HTR-8/SVneo (cell line): ENCODE measurements around the gene MRPL4.
"Not testable (repeated sequence)": the region's sequence is repeated elsewhere in the genome, so short reads cannot be mapped to it uniquely, and the experiment has no call there.

Experiments
- DNase-seq: peaks from one replicate; pipeline ENCODE4 v3.0.0; 2011; ENCODE audit warnings: low spot score, mixed read lengths; ENCODE audit not compliant: insufficient read length
- FAIRE-seq: peaks from 2 replicates; lab custom pipeline; 2011; peaks lifted over from hg19 to GRCh38; lab: Jason Lieb, UNC

The MRPL4 gene

DNA sequence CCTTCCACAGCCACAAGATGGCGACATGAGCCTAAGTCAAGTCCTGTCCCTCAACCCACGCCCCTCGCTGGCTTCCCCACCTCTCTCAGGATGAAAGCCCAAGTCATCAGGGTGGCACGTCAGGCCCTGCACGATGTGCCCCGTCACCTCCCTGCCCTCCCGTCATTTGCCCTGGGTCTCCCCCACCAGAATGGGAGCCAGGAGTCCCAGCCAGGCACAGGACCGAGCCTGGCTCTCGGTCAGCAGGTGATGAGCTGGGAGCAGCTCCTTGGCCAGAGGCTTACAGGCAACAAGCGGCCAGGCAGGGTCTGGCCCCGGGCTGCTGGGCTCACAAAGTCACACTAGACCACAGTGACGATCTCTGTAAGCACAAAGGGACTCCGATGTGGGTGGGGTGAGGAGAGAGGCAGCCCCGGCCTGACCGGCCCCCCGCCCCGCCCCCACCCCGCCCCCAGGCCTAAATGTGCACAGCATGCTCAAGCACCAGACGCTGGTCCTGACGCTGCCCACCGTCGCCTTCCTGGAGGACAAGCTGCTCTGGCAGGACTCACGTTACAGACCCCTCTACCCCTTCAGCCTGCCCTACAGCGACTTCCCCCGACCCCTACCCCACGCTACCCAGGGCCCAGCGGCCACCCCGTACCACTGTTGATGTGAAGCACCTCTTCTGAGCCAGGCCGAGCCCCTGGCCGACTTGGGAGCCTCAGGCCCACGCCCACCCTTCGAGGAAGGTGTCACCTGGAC, 7.3 kb downstream of the MRPL4 start:
- FAIRE-seq (peak; percentile 72), DNase-seq (peak; percentile 78)

- DNase-seq = no peak
- FAIRE-seq = no peak
These were observed 8.1 kb downstream of the MRPL4 start for GRCh38 chr19:10260141-10260584.

- DNase-seq (no peak), FAIRE-seq (no peak)
These were observed 10.8 kb downstream of the MRPL4 start for GRCh38 chr19:10262771-10263170.

GRCh38 chr19:10266706-10267105, 14.7 kb downstream of the MRPL4 start:
- FAIRE-seq (no peak), DNase-seq (no peak)

- no peak for FAIRE-seq
These were observed 16.1 kb downstream of the MRPL4 start for GRCh38 chr19:10268071-10268470.

DNA sequence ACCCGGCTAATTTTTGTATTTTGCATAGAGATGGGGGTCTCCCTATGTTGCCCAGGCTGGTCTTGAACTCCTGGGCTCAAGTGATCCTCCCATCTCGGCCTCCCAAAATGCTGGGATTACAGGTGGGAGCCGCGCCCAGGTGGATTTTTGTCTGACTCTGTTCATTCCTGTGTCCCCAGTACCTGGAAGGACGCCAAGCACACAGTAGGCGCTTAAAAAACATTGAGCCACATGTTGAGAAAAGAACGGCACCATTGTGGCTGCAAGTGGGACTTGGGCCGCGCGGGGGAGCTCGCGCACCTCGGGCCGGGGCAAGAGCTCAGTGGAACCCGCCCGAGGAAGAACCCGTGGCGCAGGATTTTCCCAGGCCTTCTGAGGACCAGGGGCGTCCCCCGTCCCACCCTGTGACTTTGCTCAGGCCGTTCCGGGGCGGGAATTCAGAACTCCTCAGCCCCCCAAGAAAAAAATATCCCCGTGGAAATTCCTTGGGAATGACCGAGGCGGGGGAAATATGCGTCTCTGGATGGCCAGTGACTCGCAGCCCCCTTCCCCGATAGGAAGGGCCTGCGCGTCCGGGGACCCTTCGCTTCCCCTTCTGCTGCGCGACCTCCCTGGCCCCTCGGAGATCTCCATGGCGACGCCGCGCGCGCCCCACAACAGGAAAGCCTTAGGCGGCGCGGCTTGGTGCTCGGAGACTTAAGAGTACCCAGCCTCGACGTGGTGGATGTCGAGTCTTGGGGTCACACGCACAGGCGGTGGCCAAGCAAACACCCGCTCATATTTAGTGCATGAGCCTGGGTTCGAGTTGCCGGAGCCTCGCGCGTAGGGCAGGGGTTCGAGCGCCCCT, 17.5 kb downstream of the MRPL4 start:
- peak; percentile 83 for DNase-seq
- FAIRE-seq = peak; percentile 70

More at GRCh38 chr19:10268071-10268470, 16.1 kb downstream of the MRPL4 start:
- DNase-seq = no peak

GRCh38 chr19:10270180-10270615, 18.2 kb downstream of the MRPL4 start:
- FAIRE-seq (no peak), DNase-seq (no peak)

- FAIRE-seq (no peak), DNase-seq (peak; percentile 71)
These were observed 18.8 kb downstream of the MRPL4 start, which contains the start of gene ICAM1 for GRCh38 chr19:10270616-10271394. ICAM1 (plus strand) TSS chr19:10271120; CDS start chr19:10271160, 40 bp downstream.

DNA sequence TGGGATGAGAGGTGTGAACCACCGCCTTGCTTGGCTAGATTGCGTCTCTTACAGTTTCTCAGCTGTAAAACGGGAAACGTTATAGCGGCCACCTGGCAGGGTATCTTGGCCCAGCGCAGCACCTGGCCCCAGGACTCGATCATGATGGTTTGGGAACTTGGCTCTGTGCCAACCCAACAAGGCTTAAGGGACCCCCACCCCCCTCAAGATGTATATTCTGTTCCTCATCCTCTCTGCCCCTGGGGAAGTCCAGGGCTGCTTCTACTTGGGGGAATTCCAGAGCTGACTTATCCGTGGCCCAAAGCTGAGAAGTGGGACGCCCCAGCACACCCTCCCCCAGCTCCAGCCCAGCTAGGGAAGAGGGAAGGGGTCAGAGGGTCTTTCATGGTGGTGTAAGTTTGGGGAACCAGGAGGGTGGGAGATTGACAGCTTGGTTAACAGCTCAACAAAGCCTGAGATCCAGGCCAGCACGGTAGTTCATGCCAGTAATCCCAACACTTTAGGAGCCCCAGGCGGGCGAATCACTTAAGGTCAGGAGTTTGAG, 19.6 kb downstream of the MRPL4 start:
- FAIRE-seq (no peak), DNase-seq (no peak)

GRCh38 chr19:10274589-10274988, 22.6 kb downstream of the MRPL4 start:
- FAIRE-seq = no peak

GRCh38 chr19:10277795-10278589, 26.0 kb downstream of the MRPL4 start:
- no peak for DNase-seq
- FAIRE-seq = no peak

More at GRCh38 chr19:10274589-10274988, 22.6 kb downstream of the MRPL4 start:
- no peak for DNase-seq

DNA sequence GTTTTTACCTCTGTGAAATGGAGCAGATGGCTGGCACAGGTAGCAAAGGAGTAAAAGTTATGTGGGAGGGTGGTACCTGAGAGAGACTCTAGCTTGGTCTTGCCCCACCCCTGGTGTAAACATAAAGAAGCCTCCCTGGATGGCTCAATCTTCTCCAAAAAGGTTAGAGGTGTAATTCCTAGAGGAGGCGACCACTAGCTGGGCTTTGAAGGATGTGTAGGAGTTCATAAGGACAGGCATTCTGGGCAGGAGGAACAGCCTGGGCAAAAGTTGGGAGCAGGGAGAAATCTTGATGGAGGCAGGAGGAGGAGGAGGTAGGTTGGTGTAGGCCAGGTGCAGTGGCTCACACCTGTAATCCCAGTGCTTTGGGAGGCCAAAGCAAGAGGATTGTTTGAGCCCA, 26.9 kb downstream of the MRPL4 start:
- FAIRE-seq (no peak), DNase-seq (no peak)

- FAIRE-seq = no peak
- DNase-seq = no peak
These were observed 27.9 kb downstream of the MRPL4 start for GRCh38 chr19:10279737-10280442.

- FAIRE-seq, DNase-seq: not testable (repeated sequence)
These were observed 30.0 kb downstream of the MRPL4 start for GRCh38 chr19:10282043-10282442.

DNA sequence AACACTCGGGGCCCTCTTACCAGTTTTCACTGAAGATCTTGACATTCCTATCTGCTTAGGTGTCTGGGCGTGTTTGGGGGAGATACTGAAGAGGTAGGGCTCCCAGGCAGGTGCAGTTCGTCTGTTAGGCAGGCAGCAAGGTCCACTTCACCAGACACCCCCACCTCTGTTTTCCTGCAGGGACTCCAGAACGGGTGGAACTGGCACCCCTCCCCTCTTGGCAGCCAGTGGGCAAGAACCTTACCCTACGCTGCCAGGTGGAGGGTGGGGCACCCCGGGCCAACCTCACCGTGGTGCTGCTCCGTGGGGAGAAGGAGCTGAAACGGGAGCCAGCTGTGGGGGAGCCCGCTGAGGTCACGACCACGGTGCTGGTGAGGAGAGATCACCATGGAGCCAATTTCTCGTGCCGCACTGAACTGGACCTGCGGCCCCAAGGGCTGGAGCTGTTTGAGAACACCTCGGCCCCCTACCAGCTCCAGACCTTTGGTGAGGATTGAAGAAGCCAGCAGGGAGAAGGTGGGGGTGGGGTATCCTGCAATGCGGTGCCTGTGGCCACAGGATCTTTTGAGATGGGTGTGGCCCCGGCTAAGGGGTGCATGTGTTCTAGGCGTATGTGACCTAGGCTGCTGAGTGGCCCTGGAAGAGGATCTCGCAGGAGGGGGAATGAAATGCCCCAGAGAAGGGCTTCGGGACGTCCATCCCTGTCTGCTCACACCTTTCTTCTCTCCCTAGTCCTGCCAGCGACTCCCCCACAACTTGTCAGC, 31.5 kb downstream of the MRPL4 start:
- DNase-seq (no peak), FAIRE-seq (no peak)

GRCh38 chr19:10284065-10284959, 32.3 kb downstream of the MRPL4 start:
- FAIRE-seq = no peak
- no peak for DNase-seq

DNA sequence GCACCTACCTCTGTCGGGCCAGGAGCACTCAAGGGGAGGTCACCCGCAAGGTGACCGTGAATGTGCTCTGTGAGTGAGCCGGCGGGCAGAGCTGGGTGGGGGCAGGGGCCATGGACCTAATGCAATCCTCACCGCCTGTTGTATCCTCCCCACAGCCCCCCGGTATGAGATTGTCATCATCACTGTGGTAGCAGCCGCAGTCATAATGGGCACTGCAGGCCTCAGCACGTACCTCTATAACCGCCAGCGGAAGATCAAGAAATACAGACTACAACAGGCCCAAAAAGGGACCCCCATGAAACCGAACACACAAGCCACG, 32.9 kb downstream of the MRPL4 start:
- FAIRE-seq (no peak), DNase-seq (no peak)
